ENCODE data around the gene ASIC1.

ASIC1 gene

GRCh38 chr12:50066402-50066801, 9.0 kb downstream of the ASIC1 start:
- TF ChIP-seq, protein P1, sequence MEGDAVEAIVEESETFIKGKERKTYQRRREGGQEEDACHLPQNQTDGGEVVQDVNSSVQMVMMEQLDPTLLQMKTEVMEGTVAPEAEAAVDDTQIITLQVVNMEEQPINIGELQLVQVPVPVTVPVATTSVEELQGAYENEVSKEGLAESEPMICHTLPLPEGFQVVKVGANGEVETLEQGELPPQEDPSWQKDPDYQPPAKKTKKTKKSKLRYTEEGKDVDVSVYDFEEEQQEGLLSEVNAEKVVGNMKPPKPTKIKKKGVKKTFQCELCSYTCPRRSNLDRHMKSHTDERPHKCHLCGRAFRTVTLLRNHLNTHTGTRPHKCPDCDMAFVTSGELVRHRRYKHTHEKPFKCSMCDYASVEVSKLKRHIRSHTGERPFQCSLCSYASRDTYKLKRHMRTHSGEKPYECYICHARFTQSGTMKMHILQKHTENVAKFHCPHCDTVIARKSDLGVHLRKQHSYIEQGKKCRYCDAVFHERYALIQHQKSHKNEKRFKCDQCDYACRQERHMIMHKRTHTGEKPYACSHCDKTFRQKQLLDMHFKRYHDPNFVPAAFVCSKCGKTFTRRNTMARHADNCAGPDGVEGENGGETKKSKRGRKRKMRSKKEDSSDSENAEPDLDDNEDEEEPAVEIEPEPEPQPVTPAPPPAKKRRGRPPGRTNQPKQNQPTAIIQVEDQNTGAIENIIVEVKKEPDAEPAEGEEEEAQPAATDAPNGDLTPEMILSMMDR (IDR thresholded peaks at IDR 0.05; ENCODE audit: low read depth, low read length), result no peak
- H3K4me3 ChIP-seq (replicated peaks in 1 of 2; ENCODE audit: low read depth in 2 of 2, low read length in 2 of 2), result no peak overlapping the region
- peak; percentile 84 for DNase-seq (ENCODE audit: low read depth in 2 of 2)

DNA sequence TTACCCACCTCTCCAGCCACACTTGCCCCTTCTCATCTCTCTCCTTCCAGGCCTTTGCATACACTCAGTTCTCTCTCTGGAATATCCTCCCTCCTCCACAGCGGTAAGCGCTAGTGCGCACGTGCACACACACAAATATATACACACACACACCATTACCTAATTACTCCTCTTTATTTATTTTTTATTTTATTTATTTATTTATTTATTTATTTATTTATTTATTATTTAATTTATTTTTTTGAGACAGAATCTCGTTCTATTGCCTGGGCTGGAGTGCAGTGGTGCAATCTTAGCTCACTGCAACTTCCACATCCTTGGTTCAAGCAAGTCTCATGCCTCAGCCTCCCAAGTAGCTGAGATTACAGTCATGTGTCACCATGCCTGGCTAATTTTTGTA, 11.7 kb downstream of the ASIC1 start:
- DNase-seq (ENCODE audit: low read depth in 2 of 2), result no peak
- TF ChIP-seq, protein P1 (IDR thresholded peaks at IDR 0.05; ENCODE audit: low read depth, low read length), result no peak
- H3K4me3 ChIP-seq (replicated peaks in 1 of 2; ENCODE audit: low read depth in 2 of 2, low read length in 2 of 2), result no peak overlapping the region

- no peak overlapping the region for H3K4me3 ChIP-seq (replicated peaks in 1 of 2; ENCODE audit: low read depth in 2 of 2, low read length in 2 of 2)
- TF ChIP-seq, protein P1 (IDR thresholded peaks at IDR 0.05; ENCODE audit: low read depth, low read length), result no peak
- no peak for DNase-seq (ENCODE audit: low read depth in 2 of 2)
Measured at GRCh38 chr12:50069539-50069938, 12.1 kb downstream of the ASIC1 start.

DNA sequence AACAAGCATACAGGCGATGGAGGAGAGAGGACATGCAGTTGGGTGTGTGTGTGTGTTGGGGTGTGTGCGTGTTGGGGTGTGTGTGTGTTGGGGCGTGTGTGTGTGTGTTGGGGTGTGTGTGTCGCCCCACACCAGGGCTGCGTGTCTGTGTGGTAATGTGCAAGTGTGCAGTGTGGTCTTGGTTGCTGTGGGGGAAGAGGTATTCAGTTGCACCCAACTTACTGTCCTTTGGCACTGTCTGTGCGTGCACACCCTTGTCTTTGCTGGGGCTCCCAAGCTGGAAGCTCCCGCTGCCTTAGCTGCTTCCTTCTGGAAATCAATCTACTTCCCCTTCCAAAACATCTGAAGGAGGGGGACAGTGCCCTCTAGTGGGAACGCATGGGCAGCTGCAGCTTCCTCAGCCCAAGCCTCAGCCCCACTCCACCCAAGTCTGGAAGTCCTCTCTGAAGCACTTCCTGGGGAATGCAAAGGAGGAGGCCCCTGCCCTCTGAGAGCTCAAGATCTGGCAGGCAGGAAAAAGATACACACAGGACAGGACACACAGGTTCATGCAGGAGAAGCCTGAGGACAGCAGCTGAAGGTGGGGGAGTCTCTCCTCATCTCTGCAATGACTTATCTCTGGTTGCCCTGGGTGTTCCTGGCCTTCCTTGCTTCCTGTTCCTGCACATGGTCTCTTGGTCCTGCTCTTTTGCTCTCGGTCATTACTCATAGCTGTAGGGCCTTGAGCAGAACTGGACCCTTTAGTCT, 13.1 kb downstream of the ASIC1 start:
- peak; percentile 90 to 94 for DNase-seq (ENCODE audit: low read depth in 2 of 2)
- TF ChIP-seq, protein P1 (IDR thresholded peaks at IDR 0.05; ENCODE audit: low read depth, low read length), result peak; percentile 98
- no peak overlapping the region for H3K4me3 ChIP-seq (replicated peaks in 1 of 2; ENCODE audit: low read depth in 2 of 2, low read length in 2 of 2)

- DNase-seq (ENCODE audit: low read depth in 2 of 2), result no peak
- H3K4me3 ChIP-seq (replicated peaks in 1 of 2; ENCODE audit: low read depth in 2 of 2, low read length in 2 of 2), result no peak overlapping the region
- TF ChIP-seq, protein P1 (IDR thresholded peaks at IDR 0.05; ENCODE audit: low read depth, low read length), result no peak
Measured at GRCh38 chr12:50072198-50072907, 15.0 kb downstream of the ASIC1 start.

- no peak overlapping the region for H3K4me3 ChIP-seq (replicated peaks in 1 of 2; ENCODE audit: low read depth in 2 of 2, low read length in 2 of 2)
- TF ChIP-seq, protein P1 (IDR thresholded peaks at IDR 0.05; ENCODE audit: low read depth, low read length), result no peak
Measured at GRCh38 chr12:50073206-50073605, 15.8 kb downstream of the ASIC1 start.

More at GRCh38 chr12:50073206-50073605, 15.8 kb downstream of the ASIC1 start:
- DNase-seq (ENCODE audit: low read depth in 2 of 2), result no peak
